Hepatic stellate cell (primary cell): ENCODE measurements around the gene PDE2A.
A peak's percentile ranks its signal among the peaks of the same experiment; 100 is the strongest.

ENCODE experiments used
- DNase-seq: peaks from one replicate; pipeline ENCODE4 v3.0.0; 2011; ENCODE audit warnings: low spot score

The PDE2A gene

DNA sequence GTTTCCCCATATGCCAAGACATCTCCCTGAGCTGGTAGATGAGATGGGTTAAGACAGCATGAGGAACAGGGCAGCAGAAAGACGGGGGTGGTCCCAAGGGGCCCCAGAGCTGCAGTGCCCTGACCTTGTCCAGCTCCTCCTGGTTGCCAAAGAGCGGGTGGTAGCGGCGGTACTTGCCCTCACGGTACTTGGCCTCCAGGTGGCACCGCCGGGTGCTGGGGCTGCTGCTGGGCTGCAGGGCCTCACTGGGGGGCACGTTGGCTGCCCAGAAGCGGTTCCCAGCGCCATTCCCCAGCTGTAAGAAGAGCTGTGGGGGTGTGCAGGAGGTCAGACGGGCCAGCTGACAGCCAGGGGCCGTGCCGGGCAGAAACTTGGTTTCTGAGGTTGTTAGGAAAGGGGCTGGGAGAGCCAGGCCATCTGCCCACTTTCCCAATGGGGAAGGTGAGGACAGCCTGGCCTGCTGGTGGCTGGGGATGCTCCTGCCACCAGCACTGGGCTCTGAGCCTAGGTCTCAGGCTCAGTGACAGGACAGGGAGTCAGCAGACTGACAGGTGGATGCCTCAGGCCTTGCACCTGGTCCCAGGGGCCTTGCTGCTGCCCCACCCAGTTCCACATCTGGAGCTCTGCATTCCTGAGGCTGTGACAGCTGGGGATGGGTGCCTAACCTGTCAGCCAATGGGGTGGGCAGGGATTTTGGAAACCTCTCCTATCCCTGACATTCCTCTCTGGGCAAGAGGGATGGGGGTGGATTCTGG is 30.0 kb upstream of the PDE2A start:
- DNase-seq: no peak

DNA sequence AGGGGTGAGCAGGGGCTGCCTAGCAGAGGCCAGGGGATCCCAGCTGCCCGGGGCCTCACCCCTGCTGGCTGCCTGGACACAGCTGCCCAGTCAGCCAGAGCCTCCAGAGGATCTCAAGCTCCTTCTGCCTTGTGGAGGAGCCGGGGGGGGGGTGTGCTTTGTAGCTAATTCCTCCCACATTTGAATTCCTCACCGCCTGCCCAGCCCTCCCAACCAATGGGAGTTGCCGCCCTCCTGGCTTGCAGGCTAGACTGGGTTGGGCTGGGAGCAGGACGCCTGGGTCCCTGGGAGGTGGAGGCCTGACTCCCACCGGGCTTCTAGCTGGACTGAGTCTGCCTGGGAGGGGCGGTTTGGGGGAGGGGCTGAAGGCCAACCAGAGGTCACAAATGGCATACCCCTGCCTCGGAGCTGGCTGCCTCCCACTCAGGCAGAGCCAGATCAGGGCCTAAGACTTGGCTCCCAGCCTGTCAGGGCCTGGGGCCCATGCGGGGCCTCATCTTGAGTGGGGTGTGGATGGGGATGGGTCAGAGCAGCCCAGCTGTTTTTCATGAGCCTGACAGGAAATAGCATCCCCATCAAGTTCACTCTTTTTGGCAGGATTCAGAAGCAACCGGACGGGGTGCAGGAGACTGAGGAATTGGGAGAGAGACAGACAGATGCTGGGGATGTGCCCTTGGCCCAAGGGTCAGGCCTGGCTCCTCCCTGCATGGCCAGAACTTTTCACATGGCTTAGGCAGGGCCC is 29.2 kb upstream of the PDE2A start:
- peak; percentile 92 for DNase-seq

DNA sequence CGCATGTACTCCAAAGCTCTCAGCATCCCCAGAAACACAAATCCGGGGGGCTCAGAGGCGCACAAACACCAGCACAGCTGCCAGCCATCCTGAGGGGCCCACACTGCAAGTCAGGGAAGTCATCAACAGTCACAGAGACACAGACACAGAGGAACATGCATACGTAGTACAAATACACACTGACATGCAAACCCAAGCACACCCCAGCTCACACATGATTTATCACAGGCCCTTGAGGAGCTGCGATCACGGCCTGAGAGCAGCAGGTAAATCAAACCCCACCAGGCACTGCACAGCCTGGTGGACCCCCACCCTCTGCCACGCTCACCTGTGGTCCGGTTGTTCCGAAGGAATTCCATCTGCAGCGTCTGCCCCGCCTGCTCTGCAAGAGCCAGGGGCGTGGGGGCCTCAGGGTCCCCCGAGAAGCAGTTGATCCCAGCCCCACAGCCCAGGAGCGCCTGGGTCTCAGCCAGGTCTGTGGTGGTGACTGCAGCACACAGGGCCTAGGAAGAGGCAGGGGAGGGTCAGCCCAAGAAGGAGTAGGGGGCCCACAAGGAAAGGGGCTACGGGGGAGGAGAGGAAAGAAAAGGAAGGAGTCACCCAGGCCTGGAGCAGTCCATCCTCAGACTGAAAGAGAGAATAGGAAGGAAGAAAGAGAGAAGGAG is 28.5 kb upstream of the PDE2A start:
- DNase-seq: no peak

DNA sequence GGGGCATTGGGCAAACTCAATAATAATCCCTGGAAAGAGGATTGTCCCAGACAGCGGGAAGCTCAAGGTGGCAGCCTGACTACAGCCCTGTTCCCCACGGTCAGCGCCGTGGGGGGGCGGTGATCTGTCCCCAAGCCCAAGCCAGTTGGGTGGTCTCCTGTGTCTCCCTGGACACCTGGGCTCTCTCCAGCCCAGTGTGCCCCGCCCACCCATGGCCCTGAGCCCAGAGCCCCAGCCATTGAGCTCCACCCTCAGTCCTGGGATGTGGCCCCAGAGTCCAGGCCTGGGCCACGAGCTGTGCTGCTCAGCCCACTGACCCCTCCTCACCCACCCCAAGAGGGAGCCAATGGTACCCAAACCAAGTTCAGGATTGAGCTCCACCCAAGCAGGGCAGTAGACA is 27.9 kb upstream of the PDE2A start:
- no peak for DNase-seq

DNA sequence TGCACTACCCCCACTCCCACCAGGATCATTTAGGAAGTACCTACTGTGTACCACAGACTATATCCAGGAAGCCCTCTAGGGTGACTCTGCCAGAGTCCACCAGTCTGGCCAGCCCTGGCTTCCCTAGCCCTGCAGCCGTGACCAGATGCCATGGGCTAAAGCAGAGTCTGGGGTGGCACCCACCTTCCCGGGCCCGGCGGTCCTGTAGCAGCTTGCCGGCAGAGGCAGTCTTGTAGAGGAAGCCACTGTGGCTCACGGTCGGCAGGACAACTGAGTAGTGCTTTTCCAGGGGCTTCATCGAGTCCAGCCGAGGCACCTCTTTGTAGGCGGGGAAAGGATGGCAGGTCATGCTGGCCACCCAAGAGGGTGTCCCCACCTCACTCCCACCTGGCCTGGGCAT is 27.2 kb upstream of the PDE2A start:
- DNase-seq: no peak

DNA sequence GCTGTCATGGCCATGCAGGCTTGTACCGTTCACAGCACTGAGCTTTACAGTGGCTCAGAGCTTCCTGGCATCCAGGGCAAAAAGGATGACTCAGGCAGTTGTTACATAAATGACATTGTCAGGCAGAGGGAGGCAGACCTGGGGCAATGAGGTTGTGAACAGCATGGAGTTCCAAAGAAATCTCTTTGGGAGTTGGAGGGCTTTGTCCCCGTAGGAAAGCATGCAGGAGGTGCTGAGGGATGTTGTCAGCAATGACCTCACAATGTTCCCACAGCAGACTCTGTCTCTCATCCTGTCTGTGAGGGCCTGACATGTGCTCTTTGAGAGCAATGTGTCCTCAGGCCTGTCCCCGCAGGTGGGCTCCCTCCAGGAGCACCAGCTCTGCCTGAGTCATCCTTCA is 25.9 kb upstream of the PDE2A start:
- DNase-seq: peak; percentile 51

DNA sequence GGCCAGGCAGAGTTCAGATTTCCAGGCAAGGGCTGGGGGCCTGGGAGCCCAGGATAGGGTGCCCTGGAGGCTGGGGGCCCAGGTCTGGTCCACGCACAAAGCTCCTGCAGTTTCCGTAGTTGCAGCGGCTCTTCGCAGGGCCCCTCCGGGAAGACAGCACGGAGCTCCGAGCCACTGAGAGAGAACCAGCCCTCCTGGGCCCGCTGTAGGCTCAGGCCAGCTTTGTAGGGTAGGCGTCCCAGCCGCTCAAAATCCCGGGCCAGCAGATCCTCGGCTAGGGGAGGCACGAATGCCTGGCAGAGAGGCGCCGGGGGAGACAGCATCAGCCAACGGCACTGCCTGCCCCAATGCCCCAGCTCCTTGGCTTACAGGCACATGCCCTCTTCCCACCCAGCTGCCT is 23.6 kb upstream of the PDE2A start:
- no peak for DNase-seq

DNA sequence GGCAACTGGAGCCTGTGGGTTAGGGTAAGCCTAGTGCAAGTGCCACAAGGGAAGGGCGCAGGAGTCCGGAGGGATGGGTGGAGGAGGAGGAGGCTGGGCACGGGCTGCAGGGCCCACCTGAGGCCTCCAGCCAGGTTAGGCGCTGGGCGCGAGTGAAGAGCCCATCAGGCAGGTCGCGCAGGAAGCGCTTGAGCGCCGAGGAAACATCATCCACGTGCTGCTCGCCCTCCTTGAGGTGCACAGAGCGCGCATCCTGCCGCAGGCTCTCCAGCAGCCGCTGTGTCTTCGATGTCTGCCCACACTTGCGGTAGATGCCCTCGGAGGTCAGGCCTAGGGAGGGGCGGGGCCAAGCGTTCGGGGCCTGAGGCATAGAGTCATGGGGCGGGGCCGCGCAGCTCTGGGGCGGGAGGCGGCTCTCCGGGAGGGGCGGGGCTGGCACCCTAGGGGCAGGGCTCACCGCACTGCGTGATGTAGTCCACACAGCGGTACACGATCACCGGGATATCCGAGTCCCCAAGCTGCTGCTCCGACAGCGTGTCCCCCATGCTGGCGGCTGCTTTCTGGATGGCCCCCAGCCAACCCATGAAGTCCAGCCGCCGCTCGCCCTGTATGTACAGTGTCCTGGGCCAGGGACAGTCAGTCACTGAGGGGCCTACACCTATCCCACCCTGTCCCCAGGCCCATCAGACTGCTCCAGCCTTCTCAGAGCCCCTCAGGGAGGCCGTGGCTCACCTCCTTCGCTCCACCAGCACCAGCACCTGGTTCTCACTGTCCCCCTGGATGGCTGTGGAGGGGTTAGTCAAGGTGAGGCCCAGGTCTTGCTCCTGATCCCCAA is 22.9 kb upstream of the PDE2A start:
- no peak for DNase-seq

DNA sequence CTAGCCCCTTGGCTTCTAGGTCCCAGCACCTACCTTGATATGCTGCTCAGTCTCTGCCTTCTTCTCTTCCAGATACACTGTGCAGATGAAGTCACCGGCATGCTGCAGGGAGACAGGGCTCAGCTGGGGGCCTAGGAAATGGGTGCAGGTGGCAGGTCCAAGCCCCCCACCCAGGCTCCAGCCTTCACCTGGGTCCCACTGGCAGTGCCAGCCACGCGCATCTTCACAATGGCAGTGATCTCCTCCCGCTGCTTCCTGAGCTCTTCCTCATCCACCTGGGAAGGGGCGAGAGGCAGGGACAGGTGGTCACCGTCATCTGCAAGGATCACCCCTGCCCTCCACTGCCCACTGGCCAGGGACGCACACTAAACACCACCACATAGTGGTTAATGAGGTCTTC is 21.1 kb upstream of the PDE2A start:
- no peak for DNase-seq

DNA sequence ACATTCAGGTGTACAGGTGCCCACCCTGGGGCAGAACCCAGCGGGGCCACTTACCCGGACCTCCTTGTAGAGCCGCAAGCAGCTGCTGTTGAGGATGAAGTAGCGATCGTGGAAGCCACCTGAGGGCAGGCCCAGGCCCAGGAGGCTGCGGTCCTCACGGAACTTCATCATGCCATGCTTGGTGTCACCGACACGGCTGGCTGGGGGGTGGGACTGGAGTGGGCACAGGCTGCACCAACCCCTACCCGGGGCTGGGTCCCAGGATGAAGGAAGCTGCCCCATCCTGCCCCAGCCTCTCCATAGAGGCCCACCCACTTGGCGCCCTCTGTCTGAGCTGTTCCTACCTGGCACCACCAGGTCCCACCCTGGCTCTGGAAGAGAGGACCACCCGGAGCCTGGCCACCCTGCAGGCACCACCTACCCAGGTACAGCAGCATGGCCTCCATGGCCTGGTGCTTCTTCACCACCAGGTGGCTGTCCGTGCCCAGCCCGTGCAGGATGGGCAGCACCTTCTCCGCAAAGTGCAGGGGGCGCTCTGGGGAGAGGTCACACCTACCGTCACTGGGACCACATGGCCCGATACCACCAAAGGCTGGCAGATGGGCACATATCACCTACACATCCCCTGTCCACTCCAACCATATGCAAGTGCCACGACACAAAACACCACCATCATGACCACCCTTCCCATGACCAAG is 19.2 kb upstream of the PDE2A start:
- DNase-seq: no peak

DNA sequence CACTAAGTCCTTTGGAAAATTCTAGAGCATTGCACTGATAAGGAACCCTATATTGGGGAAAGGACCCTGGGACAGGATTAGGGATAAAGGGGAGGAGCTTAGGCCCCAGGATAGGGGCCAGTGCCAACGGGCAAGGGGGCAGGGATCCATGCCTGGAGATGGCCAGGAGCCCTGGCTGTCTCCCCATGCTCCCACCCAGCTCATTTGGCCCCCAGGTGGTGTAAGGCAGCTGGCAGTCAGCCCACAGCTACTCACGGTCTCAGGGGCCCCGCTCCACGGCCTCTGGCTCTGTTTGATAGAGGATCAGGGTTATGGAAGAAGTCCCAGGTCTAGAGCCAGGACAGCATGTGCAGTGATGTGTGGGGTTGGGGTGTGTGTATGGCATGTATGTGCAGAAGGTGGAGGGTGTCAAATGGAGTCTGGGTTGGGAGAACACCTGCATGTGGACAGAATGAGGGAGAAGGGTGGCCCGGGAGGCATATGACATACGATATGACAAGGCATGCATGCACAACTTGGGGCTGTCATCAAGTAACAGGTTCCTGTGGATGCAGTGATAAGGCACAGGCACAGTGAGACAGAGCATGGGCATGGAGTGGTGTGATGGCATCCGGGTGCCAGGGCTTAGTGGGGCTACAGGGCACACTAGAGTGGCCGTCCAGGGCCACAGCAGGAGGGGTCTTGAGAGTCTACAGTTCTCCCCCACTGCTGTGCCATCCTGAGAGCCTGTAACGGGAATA is 18.4 kb upstream of the PDE2A start:
- DNase-seq: no peak

DNA sequence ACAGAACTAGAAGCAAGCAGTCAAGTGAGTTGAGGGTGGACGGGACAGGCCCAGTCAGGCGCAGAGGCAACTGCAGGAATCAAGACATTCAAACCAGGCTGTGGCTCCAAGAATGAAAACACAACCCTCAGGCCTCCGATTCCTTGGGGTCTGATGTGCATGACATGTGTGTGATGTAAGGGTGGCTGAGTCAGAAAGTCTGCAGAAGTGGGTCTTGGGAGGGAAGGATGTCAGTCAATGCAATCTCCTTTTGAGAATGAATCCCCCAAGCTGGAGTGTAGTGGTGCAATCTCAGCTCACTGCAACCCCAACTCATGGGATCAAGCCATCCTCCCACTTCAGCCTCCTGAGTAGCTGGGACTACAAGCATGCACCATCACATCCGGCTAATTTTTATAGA is 15.9 kb upstream of the PDE2A start:
- DNase-seq: no peak

DNA sequence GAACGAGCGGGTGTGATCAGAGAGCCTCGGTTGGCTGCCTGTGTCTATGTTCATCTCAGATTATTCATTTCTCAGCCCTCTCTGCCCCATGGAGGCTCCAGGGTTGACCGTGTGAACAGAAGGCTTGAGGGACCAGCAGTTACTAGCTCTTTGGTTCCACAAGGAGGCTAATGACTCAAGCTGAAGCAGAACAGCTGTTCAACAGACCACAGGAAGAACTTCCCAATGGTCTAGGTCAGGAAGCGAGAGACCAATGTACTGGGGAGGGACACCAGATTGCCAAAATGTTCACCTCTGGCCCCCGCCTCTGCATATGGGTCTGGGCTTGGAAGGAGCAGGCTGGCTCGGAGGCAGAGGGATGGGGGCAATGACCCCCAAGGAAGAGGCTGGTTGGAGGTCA is 14.7 kb upstream of the PDE2A start:
- DNase-seq: no peak

DNA sequence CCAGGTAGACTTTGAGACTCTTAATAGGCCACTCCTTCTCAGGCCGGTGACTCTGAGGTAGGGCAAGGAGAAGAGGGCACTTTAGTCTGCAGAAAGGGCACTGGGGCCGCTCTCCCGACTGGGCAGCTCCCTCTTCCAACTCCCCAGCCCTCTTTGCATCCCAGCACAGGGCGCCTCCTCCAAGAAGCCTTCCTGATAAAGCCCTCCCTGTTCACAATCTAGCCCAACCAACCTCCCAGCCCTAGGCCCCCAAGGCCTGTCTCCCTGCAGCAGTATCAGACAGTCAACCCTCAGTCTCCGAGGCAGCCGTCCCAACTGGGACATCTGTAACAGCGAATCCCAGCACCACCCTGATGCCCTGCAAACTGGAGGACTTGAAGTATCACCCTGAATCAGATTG is 14.3 kb upstream of the PDE2A start:
- DNase-seq: no peak

DNA sequence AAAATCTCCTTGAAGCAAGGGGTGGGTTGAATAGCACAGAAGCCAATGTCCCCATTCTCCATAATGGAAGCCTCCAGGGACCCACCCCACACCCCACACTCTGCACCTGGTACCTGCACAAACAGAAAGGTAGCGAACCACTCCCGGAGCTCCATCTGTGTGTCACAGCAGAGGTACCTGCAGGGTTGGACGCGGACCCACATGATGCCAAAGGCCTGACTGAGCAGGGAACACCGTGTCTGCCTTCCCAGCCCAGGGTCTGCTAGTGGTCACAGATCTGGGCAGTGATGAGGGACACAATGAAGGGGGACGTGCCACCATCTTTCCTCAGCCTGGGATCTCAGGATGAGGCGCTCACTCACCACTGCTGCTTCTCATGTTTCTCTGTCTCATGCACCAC is 13.1 kb upstream of the PDE2A start:
- no peak for DNase-seq

DNA sequence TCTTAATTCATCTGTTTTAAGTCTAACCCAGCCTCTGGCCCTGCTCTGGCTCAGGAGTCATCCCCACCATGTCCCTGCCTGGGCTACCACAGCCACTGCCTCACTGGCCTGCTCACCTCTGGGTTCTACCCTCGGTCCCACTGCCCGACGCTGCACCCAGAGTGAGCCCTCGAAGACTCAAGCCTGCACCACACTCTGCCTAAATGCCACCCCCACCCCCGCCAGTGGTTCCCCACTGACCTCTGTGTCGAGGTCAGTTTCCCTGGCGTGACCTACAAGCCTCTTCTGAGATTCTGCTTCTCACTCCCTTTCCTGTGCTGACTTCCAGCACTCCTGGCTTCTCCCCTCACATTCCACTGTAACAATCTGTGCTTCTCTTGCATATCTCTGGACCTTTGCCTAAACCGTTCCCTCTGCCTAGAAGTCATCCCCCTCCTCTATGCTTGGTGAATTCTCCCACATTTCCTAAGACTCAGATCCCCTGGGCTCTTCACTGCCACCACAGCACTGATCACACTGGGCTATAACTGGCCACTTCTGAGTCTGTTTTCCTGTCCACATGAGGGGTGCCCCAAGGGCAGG is 12.5 kb upstream of the PDE2A start:
- DNase-seq: no peak

DNA sequence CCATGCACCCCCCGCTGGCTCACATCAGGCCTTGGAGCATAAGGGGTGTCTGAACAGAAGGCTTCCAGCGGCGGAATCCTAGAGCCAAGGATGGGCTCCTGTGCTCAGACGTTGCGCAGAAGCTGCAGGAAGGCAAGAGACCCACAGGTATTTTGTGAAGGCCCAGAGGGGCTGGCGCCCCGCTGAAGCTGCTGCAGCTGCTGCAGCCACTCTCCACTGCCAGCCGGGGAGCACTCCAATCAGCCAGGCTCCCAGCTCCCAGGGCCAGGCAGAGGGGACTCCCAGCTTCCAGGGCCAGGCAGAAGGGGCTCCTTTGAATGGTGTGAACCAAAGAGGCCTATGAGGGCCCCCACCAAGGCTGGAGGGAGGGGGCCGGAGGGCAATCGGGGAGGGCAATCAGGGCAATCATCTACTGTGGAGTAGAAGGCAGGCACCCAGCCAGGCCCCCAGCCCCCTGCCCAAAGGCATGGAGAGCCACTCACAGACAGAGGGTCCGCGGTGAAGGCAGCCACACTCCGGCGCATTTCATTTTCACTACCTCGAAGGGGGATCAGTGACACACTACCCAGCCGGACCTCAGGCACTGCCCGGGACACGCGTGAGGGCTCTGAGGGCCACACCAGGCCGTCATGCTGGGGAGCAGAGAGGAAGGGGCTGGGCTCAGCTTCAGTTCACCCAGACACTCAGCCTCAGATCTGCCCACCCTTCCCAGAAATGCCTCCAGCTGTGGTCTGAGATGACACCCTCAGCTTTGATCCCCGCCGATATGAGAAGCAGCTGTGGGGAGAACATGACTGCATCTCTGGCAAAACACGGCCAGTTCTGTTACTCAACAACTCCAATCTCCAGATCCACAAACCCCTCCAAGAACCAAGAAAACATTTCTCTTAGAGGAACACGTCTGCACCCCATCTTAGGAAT is 11.6 kb upstream of the PDE2A start:
- DNase-seq: no peak

DNA sequence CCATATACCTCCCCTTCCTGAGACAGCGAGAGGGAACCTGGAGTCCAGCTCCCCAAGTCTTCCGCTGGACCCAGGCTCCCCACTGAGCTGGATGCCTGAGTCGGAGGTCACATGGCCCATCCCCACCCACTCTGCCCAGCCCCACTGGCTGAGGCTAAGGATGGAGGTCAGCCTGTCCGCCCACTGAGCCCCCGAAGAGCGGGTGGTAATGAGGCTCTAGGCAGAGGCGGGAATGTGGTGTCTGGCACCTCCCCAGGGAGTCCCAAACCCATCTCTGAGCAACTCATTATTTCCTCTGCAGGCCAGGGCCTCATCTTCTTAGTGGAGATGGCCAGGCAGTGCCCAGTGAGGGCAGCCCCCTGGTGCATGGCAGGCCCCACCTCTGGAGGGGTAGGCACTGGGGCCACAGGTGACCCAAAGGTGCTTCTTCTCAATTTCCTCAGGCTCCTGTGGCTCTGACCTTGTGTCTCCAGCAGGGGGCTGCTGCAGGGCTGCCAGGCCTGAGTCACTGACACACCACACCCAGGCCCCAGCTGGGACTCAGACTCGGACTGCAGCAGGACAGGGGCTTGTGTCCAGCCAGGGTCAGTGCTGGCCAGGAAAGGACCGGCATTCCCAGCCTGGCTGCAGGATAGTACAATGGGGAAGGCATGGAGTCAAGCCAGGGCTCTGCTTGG is 10.2 kb upstream of the PDE2A start:
- peak; percentile 96 for DNase-seq

DNA sequence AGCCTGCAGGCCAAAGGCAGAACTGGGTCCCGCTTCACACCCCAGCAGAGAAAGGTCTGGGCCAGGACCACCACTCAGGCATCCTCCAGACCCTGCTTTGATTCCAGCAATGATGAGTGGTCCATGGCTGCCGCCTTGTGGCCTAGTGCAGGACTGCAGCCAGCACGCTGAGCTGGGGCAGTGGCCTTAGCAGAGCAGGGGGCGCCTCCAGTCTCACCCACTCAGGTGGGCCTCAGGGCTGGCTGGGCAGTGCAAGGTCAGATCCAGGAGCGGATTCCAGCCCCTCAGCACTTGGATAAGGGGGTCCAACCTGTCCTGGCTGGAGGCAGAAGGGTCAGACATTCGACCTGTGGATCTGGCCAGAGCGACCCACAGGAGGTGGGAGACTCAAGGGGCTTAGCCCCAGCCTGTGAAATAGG is 9.6 kb upstream of the PDE2A start:
- DNase-seq: peak; percentile 84
